HG02678 (cell line): ENCODE results near the gene TNIP1.

ENCODE experiments used
- ATAC-seq: cut with Tn5 transposase; IDR thresholded peaks from one replicate; pipeline ENCODE4 v1.9.1; 2021; ENCODE audit warnings: mild to moderate bottlenecking, moderate library complexity; ENCODE audit not compliant: unreplicated experiment

Gene TNIP1

DNA sequence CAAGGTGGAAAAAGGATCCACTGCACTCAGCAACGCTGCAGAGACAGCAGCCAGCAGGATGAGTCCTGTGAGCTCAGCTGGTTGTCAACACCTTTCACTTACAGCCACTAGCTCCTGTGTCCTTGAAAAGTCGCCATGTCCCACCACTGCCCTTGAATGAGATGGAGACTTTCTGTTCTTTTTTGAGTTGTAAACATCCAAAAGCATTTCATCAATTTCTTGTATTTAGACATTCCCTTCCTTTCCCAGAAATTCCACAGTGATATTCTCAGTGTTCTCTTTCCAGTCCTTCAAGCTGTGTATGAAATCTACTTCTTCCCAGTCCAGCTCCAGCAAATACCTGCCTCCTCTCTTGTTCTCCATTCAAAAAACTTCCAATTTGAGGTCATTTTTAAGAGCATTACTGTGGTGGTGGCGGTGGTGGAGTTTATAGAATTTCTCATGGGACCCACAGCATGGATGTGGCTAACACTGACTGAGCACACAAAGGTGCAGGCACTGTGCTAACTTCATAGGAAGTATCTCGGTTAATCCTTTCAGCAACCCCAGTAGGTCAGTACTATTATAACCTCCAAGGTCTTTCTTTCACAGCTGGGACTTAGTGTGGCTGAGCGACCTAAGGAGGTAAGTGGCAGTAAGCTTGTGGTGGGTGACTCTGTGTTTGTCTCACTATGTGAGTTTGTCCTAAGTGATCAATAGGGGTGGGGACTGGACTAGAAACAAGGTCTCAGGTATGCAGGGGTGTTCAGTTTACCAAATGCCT lies 75.5 kb downstream of the TNIP1 start:
- no peak for ATAC-seq

DNA sequence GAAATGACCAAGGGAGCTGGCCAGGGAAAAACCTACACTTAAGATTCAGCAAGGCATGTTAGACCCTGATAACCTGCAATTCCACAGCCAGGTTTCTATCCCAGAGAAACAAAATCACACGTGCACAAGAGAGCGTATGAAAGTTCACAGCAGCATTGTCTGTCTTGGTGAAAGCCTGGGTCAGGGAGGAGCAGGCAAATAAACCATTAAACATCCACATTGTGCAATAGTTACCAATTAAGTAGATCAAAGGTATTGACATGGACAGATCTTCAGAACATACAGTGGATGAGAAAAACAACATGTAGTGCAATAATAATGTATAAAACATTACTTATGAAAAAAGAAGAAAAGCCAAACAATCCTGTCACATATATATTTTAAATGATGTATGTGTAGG lies 76.3 kb downstream of the TNIP1 start:
- no peak for ATAC-seq

DNA sequence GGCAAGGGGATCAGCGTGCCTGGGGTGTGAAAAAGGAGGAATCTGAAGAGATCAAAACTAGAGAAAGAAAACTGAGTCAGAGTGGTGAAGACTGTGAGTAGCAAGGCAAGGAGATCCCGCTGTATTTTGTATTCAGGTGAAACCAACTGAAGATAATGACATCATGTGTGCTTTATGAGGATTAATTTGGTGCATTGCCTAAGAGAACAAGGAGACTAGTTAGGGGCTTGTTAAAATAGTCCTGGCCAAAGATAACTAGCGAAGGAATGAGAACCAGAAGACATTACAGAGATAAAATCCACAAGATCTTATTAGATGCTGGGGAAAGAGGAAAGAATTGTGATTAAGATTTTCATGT lies 77.4 kb downstream of the TNIP1 start:
- ATAC-seq: no peak

- ATAC-seq: no peak
Measured at GRCh38 chr5:151002681-151003502, 77.9 kb downstream of the TNIP1 start.

- ATAC-seq: no peak
Measured at GRCh38 chr5:151002250-151002649, 78.6 kb downstream of the TNIP1 start.

GRCh38 chr5:151001436-151001835 lies 79.4 kb downstream of the TNIP1 start:
- ATAC-seq: no peak

- ATAC-seq: no peak
Measured at GRCh38 chr5:150999704-151000442, 81.0 kb downstream of the TNIP1 start.

- ATAC-seq: no peak
Measured at GRCh38 chr5:150993826-150994412, 86.9 kb downstream of the TNIP1 start.

- ATAC-seq: no peak
Measured at GRCh38 chr5:150993422-150993821, 87.4 kb downstream of the TNIP1 start.

DNA sequence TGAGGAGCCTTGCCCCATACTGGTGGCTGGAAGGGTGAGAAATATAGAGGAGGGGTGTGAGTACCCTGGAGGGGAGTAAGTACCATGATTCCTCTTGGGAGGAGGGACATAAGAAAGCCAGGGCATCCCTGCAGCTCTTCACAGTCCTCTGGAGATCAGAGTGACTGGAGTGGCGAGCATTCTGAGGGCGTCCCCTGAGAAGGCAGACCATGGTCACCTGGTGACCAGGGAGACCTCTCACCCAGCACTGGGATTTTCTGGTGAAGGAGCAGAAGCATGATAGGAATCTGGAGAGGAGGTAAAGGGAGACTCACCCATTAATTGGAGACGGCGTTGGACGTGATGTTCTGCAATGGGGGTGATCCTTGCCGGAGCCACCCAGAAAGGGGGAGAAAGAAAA lies 88.1 kb downstream of the TNIP1 start:
- ATAC-seq: no peak

DNA sequence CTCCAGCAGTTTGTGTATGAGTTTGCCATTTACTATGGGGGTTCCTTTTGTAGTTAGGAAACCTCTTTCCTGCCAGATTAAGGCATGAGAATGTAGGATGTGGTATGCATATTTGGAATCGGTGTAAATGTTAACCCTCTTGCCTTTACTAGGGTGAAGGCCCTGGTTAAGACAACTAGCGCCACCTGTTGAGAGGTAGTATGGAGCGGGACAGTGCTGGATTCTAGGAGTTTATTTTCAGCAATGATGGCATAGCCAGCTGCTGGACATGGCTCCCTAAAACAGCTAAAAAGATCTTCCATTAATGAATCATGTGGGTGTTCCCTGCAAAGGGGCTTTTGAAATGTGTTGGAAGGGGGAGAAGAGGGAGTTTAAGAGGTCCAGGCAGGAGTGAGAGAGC lies 91.1 kb downstream of the TNIP1 start:
- ATAC-seq: no peak

DNA sequence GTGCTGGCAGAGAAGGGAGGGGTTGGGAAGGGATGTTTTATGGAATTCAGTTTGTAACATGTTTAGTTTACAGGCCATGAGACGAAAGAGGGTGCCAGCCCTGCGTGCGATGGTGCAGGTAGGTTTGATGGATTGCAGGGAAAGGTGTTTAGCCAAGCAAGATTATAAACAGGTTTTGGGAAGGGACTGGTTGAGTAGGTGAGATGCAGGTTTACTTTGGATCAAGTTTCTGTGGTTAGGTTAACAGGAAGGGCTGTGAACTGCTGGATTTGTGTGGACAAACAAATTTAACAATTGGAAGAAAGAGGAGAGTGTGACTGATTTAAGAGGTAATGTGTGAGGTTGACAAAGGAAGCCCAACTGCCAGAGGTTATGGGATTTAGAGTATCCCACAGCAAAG lies 93.1 kb downstream of the TNIP1 start:
- ATAC-seq: no peak
